HEK293 (cell line): Measurements from ENCODE around the gene TAS1R2.

Experiments used
- TCF7L2 ChIP-seq: IDR thresholded peaks from 2 replicates; pipeline ENCODE4 v1.6.1; 2011; ENCODE audit warnings: low read depth, mild to moderate bottlenecking, inconsistent platforms, low read length, moderate library complexity, borderline replicate concordance
- ZNF404 ChIP-seq: fragments of 450-650 bp; formaldehyde crosslinking; IDR thresholded peaks from 2 replicates; pipeline ENCODE4 v1.5.1; 2017; ENCODE audit warnings: missing biosample characterization, missing genetic modification characterization
- ZNF416 ChIP-seq: fragments of 450-650 bp; formaldehyde crosslinking; IDR thresholded peaks from 2 replicates; pipeline ENCODE4 v1.5.1; 2016; ENCODE audit warnings: missing biosample characterization, missing genetic modification characterization
- TF ChIP-seq, protein P1 (sequence below): fragments of 450-650 bp; formaldehyde crosslinking; IDR thresholded peaks from 2 replicates; pipeline ENCODE4 v1.5.1; 2016; ENCODE audit warnings: missing biosample characterization, missing genetic modification characterization
- TF ChIP-seq, protein P2 (sequence below): fragments of 450-650 bp; formaldehyde crosslinking; IDR thresholded peaks from 2 replicates; pipeline ENCODE4 v1.5.1; 2016; ENCODE audit warnings: missing biosample characterization, missing genetic modification characterization
- TF ChIP-seq, protein P3 (sequence below): fragments of 450-650 bp; formaldehyde crosslinking; IDR thresholded peaks from 2 replicates; pipeline ENCODE4 v1.5.0; 2017; ENCODE audit warnings: missing biosample characterization, missing genetic modification characterization, borderline replicate concordance
- TF ChIP-seq, protein P4 (sequence below): fragments of 450-650 bp; formaldehyde crosslinking; IDR thresholded peaks from 2 replicates; pipeline ENCODE4 v1.5.1; 2016; ENCODE audit warnings: missing biosample characterization, missing genetic modification characterization
- TF ChIP-seq, protein P5 (sequence below): fragments of 450-650 bp; formaldehyde crosslinking; IDR thresholded peaks from 2 replicates; pipeline ENCODE4 v1.5.1; 2016; ENCODE audit warnings: missing biosample characterization, missing genetic modification characterization

DNA sequence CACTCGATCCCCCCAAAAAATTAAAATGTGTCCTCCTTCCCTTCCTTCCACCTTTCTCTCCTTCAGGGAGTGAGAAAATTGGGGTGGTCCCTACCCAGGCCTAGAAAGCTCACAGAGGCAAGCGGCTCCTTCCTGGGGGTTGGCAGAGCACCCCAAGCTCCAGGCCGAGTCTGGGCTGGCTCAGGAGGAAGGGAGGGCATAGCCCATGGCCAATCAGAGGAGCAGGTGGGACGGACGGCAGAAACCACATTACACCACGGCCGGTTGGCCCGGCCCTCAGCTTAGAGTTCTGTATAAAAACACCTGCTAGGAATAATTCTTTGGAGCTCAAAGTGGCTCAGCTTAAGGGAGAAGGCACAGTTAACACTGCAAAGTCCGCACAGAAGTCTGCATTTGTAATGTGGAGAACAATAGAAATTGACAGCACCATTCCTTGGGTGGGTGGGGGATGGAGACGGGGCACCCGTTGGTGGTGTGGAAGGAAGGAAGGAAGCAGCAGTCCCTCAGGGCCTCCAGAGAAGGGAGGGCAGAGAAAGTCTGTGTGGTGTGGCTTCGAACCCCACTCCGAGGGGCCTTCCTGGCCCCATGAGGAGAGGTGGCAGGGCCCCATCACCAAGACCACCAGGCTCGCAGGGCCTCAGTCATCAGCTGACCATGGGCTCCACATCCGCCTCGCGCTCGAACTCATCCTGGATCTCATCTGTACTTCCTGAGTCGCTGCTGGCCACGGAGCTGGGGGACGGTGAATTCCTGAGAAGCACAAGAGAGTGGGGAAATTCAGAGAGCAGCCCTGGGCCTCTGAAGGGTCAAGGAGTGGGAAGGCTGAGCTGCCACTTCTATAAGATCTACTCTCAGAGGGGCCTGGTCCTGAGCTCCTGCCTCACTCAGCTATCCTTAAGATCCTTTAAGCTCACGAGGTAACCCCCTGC lies 48.7 kb upstream of the TAS1R2 start:
- TF ChIP-seq, protein P1, sequence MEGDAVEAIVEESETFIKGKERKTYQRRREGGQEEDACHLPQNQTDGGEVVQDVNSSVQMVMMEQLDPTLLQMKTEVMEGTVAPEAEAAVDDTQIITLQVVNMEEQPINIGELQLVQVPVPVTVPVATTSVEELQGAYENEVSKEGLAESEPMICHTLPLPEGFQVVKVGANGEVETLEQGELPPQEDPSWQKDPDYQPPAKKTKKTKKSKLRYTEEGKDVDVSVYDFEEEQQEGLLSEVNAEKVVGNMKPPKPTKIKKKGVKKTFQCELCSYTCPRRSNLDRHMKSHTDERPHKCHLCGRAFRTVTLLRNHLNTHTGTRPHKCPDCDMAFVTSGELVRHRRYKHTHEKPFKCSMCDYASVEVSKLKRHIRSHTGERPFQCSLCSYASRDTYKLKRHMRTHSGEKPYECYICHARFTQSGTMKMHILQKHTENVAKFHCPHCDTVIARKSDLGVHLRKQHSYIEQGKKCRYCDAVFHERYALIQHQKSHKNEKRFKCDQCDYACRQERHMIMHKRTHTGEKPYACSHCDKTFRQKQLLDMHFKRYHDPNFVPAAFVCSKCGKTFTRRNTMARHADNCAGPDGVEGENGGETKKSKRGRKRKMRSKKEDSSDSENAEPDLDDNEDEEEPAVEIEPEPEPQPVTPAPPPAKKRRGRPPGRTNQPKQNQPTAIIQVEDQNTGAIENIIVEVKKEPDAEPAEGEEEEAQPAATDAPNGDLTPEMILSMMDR (tag by site-specific recombination): no peak
- TF ChIP-seq ZNF404 (tag by site-specific recombination): no peak
- TF ChIP-seq TCF7L2: no peak
- TF ChIP-seq, protein P2, sequence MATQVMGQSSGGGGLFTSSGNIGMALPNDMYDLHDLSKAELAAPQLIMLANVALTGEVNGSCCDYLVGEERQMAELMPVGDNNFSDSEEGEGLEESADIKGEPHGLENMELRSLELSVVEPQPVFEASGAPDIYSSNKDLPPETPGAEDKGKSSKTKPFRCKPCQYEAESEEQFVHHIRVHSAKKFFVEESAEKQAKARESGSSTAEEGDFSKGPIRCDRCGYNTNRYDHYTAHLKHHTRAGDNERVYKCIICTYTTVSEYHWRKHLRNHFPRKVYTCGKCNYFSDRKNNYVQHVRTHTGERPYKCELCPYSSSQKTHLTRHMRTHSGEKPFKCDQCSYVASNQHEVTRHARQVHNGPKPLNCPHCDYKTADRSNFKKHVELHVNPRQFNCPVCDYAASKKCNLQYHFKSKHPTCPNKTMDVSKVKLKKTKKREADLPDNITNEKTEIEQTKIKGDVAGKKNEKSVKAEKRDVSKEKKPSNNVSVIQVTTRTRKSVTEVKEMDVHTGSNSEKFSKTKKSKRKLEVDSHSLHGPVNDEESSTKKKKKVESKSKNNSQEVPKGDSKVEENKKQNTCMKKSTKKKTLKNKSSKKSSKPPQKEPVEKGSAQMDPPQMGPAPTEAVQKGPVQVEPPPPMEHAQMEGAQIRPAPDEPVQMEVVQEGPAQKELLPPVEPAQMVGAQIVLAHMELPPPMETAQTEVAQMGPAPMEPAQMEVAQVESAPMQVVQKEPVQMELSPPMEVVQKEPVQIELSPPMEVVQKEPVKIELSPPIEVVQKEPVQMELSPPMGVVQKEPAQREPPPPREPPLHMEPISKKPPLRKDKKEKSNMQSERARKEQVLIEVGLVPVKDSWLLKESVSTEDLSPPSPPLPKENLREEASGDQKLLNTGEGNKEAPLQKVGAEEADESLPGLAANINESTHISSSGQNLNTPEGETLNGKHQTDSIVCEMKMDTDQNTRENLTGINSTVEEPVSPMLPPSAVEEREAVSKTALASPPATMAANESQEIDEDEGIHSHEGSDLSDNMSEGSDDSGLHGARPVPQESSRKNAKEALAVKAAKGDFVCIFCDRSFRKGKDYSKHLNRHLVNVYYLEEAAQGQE: no peak
- TF ChIP-seq ZNF416: no peak
- TF ChIP-seq, protein P3, sequence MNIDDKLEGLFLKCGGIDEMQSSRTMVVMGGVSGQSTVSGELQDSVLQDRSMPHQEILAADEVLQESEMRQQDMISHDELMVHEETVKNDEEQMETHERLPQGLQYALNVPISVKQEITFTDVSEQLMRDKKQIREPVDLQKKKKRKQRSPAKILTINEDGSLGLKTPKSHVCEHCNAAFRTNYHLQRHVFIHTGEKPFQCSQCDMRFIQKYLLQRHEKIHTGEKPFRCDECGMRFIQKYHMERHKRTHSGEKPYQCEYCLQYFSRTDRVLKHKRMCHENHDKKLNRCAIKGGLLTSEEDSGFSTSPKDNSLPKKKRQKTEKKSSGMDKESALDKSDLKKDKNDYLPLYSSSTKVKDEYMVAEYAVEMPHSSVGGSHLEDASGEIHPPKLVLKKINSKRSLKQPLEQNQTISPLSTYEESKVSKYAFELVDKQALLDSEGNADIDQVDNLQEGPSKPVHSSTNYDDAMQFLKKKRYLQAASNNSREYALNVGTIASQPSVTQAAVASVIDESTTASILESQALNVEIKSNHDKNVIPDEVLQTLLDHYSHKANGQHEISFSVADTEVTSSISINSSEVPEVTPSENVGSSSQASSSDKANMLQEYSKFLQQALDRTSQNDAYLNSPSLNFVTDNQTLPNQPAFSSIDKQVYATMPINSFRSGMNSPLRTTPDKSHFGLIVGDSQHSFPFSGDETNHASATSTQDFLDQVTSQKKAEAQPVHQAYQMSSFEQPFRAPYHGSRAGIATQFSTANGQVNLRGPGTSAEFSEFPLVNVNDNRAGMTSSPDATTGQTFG (tag by site-specific recombination): no peak
- TF ChIP-seq, protein P4, sequence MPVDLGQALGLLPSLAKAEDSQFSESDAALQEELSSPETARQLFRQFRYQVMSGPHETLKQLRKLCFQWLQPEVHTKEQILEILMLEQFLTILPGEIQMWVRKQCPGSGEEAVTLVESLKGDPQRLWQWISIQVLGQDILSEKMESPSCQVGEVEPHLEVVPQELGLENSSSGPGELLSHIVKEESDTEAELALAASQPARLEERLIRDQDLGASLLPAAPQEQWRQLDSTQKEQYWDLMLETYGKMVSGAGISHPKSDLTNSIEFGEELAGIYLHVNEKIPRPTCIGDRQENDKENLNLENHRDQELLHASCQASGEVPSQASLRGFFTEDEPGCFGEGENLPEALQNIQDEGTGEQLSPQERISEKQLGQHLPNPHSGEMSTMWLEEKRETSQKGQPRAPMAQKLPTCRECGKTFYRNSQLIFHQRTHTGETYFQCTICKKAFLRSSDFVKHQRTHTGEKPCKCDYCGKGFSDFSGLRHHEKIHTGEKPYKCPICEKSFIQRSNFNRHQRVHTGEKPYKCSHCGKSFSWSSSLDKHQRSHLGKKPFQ (tag by site-specific recombination): no peak
- TF ChIP-seq, protein P5, sequence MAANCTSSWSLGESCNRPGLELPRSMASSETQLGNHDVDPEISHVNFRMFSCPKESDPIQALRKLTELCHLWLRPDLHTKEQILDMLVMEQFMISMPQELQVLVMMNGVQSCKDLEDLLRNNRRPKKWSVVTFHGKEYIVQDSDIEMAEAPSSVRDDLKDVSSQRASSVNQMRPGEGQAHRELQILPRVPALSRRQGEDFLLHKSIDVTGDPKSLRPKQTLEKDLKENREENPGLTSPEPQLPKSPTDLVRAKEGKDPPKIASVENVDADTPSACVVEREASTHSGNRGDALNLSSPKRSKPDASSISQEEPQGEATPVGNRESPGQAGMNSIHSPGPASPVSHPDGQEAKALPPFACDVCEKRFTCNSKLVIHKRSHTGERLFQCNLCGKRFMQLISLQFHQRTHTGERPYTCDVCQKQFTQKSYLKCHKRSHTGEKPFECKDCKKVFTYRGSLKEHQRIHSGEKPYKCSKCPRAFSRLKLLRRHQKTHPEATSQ (tag by site-specific recombination): no peak
